Body of pancreas (tissue), 4 donors: ENCODE measurements around the gene ZP2. TPM values are rescaled to one million over a fixed set of nuclear protein-coding genes. Genes with fewer than 3 reads are reported as not detected.
"Not testable (repeated sequence)": the region's sequence is repeated elsewhere in the genome, so short reads cannot be mapped to it uniquely, and the experiment has no call there.

ENCODE experiments used
- ATAC-seq: fragments of 150-250 bp; one replicate; pipeline ENCODE4 v1.9.1; 2016
- DNase-seq, 4 donors: peaks; one replicate each; pipeline ENCODE4 v3.0.0-alpha.2; 2019
- H3K27ac ChIP-seq, 4 donors: fragments of 200-600 bp; sonication (generic); 1 replicate in 3 of 4; 2 replicates in 1 of 4; pipeline versions ENCODE4 v1.5.1 to v1.6.1; 2016 to 2019; ENCODE audit warnings: mild to moderate bottlenecking in 1 of 4, mixed read lengths in 1 of 4, moderate library complexity in 1 of 4
- H3K27me3 ChIP-seq, 2 donors: fragments of 200-600 bp; sonication (generic); one replicate each; pipeline ENCODE4 v1.6.0; 2016; ENCODE audit warnings: mild to moderate bottlenecking in 1 of 2
- H3K36me3 ChIP-seq, 2 donors: fragments of 200-600 bp; sonication (generic); replicated peaks in 1 of 2; 2 replicates each; pipeline ENCODE4 v1.5.1; 2016; ENCODE audit warnings: low read depth in 2 of 2; ENCODE audit not compliant: insufficient read depth in 1 of 2
- H3K4me1 ChIP-seq: fragments of 200-600 bp; sonication (generic); one replicate; pipeline ENCODE4 v1.6.0; 2016
- H3K4me3 ChIP-seq, 2 donors: fragments of 200-600 bp; sonication (generic); 1 replicate in 1 of 2; 2 replicates in 1 of 2; pipeline ENCODE4 v1.5.1; 2016 to 2019
- H3K9me3 ChIP-seq, 3 donors: fragments of 200-600 bp; sonication (generic); 1 replicate in 2 of 3; 2 replicates in 1 of 3; pipeline ENCODE4 v1.5.1; 2016
- CTCF ChIP-seq, 7 experiments: fragments of 450-650 bp in 4 of 7; fragments of 200-600 bp in 3 of 7; sonication (generic) in 3 of 7; IDR thresholded peaks; one replicate each; pipeline ENCODE4 v1.5.1; 2016 to 2019; ENCODE audit warnings: antibody characterized with exemption in 7 of 7
- POLR2A ChIP-seq, 3 donors: fragments of 450-650 bp; IDR thresholded peaks; one replicate each; pipeline ENCODE4 v1.6.1; 2016; ENCODE audit warnings: antibody characterized with exemption in 3 of 3, mild to moderate bottlenecking in 2 of 3
- WGBS, 2 donors: methylation state at CpG; one replicate each; pipeline ENCODE4 v1.1.5; 2017; 5-methylcytosine and 5-hydroxymethylcytosine counted together
- intact Hi-C: fragments of 100-400 bp; cut with DNase I; formaldehyde crosslinking; loops from one replicate; pipeline ENCODE4 v1.15.1; 2023
- total RNA-seq, 2 donors: library from RNA; depleted of rRNA; stranded (reverse); fragments of >200 nt; gene quantifications; one replicate each; pipeline ENCODE4 v1.1.0, GENCODE V29; 2016

Gene ZP2
- total RNA-seq = not detected

- TF ChIP-seq CTCF (IDR thresholded peaks at IDR 0.05) (no peak), POLR2A (IDR thresholded peaks at IDR 0.05) (no peak)
- Histone ChIP-seq H3K27me3 (peaks cover 0 to 3% of the 10 kb centered on the region in 2 donors), H3K4me1 (no peaks in the 10 kb centered on the region), H3K4me3 (no peak within 1 kb of the TSS), H3K9me3 (no peaks in the 10 kb centered on the region), H3K27ac (no peak within 1 kb of the TSS), H3K36me3 (no peaks in the 10 kb centered on the region)
- ATAC-seq (no peak), DNase-seq (no peak)
- intact Hi-C loops = no loop called here
- WGBS, 2 donors = 63 to 94% methylated on average over 3 to 5 of the region's 5 CpGs
These were observed at the start of gene ZP2 for GRCh38 chr16:21211486-21211885. Gene ZP2 (minus strand): TSS chr16:21211574. CDS start chr16:21211547, 27 bp downstream.

GRCh38 chr16:21257284-21257683, 45.9 kb upstream of the ZP2 start:
- no peak for ATAC-seq

GRCh38 chr16:21256636-21257035, 45.3 kb upstream of the ZP2 start:
- 76 to 77% methylated on average over 2 of the region's 2 CpGs for WGBS, 2 donors
- ATAC-seq = no peak
- DNase-seq = no peak
- Histone ChIP-seq H3K9me3 (no peaks in the 10 kb centered on the region), H3K27ac (no peak overlapping the region), H3K36me3 (no peaks in the 10 kb centered on the region), H3K4me1 (peaks cover 10% of the 10 kb centered on the region), H3K27me3 (no peaks in the 10 kb centered on the region), H3K4me3 (no peak overlapping the region)
- TF ChIP-seq CTCF (IDR thresholded peaks at IDR 0.05) = no peak
- no peak for TF ChIP-seq POLR2A (IDR thresholded peaks at IDR 0.05)
- intact Hi-C loops = no loop called here

More at GRCh38 chr16:21257284-21257683, 45.9 kb upstream of the ZP2 start:
- no peak overlapping the region for H3K4me3 ChIP-seq
- DNase-seq = no peak
- H3K36me3 ChIP-seq = no peaks in the 10 kb centered on the region
- intact Hi-C loops = no loop called here
- H3K27ac ChIP-seq = no peak overlapping the region
- no peaks in the 10 kb centered on the region for H3K27me3 ChIP-seq
- 74 to 85% methylated on average over 3 to 4 of the region's 4 CpGs for WGBS, 2 donors
- H3K9me3 ChIP-seq = no peaks in the 10 kb centered on the region
- H3K4me1 ChIP-seq = peaks cover 10% of the 10 kb centered on the region
- no peak for TF ChIP-seq POLR2A (IDR thresholded peaks at IDR 0.05)
- no peak for TF ChIP-seq CTCF (IDR thresholded peaks at IDR 0.05)

GRCh38 chr16:21253470-21253869, 42.1 kb upstream of the ZP2 start:
- H3K27ac ChIP-seq = no peak overlapping the region
- H3K36me3 ChIP-seq = no peaks in the 10 kb centered on the region
- intact Hi-C loops = no loop called here
- H3K4me3 ChIP-seq = no peak overlapping the region
- H3K27me3 ChIP-seq = no peaks in the 10 kb centered on the region
- no peak for ATAC-seq
- no peak for TF ChIP-seq CTCF (IDR thresholded peaks at IDR 0.05)
- TF ChIP-seq POLR2A (IDR thresholded peaks at IDR 0.05) = no peak
- H3K4me1 ChIP-seq = no peaks in the 10 kb centered on the region
- no peak for DNase-seq
- WGBS, 2 donors = 86 to 89% methylated on average over 3 of the region's 3 CpGs
- H3K9me3 ChIP-seq = no peaks in the 10 kb centered on the region

- no peaks in the 10 kb centered on the region for H3K4me1 ChIP-seq
- no peak overlapping the region for H3K27ac ChIP-seq
- no peaks in the 10 kb centered on the region for H3K27me3 ChIP-seq
- 70 to 72% methylated on average over 12 to 15 of the region's 15 CpGs for WGBS, 2 donors
- TF ChIP-seq POLR2A (IDR thresholded peaks at IDR 0.05) = no peak
- TF ChIP-seq CTCF (IDR thresholded peaks at IDR 0.05) = no peak
- ATAC-seq (no peak), DNase-seq (no peak)
- intact Hi-C loops = no loop called here
- H3K36me3 ChIP-seq = no peaks in the 10 kb centered on the region
- no peaks in the 10 kb centered on the region for H3K9me3 ChIP-seq
- no peak overlapping the region for H3K4me3 ChIP-seq
These were observed 38.9 kb upstream of the ZP2 start for GRCh38 chr16:21250072-21250923.

GRCh38 chr16:21248179-21248578, 36.8 kb upstream of the ZP2 start:
- 91 to 96% methylated on average over 4 of the region's 4 CpGs for WGBS, 2 donors
- intact Hi-C loops, H3K4me3 ChIP-seq, H3K27me3 ChIP-seq, ATAC-seq, DNase-seq, H3K4me1 ChIP-seq, H3K36me3 ChIP-seq, H3K9me3 ChIP-seq, H3K27ac ChIP-seq: not testable (repeated sequence)
